ENCODE measurements around the gene TNFSF10.
"Not testable (repeated sequence)": the region's sequence is repeated elsewhere in the genome, so short reads cannot be mapped to it uniquely, and the experiment has no call there.

TNFSF10 gene

DNA sequence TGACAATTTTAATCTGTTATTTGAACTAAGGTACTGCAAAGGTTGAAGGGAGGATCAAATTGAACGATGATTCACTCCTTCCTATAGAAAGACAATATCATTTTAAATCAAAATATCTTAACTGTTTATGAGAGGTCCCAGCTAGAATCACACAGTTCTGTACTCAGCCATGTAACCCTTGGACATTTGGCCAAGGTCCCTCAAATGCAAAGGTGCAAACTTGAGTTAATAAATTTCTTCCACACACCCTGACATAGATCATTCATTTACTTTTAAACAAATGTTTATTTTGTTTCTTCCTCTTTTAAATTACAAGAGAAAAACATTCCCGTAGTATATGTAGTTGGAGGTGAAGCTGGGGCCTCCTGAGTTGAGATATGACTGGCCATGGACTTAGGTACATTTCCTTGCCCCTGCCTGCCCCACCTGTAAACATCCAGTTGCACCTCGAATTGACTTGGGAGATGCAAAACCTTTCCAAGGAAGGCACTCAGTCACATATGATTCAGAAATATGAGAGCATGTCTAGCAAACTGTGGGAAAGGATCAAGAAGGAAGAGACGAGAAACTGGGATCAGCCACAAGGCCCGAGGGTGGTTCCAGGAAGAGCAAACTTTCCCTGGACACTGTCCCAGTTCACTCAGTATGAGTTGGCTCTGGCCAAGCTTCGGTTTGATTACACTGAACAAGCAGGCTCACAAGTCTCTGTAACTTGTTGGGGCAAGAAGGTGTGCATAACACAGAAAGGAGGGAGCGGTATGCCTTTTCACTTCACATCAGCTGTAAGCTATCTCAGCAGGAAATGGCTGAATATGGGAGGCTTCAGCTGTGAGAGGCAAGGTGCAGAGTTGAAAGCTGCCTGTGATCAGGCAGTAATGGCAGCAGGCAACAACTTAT, 6.7 kb downstream of the TNFSF10 start:
- DNase-seq = no peak

DNA sequence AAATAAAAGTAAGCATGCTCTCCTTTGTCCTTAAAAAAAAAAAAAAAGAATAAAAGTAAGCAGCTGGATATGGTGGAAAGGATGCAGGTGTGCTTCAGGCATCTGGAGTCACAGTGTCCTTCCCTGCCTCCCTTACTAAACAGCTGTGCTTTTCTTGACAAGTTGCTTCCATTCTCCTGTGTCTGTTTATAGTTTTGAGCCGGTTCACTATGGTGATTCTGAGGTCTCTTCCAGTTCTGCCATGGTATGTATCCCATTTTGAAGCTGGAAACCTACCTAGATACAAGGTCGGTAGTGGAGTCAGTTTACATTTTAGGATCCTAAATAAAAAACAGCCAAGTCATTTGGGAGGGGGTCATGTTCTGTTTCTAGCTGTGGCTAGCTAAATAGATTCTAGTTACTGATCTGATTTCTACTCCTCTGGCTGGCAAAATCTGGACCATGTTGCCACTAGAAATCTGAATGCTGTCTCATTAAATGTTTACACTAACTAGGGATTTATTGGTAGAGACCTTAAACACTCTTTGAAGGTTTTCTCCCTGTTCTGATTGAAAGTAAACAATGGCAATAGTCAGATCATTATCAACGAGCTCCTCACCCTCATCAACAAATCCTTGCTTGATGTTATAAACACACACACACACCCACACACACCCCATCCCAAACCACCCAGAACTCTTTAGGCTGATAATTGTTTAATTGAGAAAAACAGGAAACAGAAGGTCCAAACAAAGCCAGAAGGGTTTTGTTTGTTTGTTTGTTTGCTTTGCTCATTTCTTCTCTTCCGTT, 7.9 kb downstream of the TNFSF10 start:
- DNase-seq = no peak

DNA sequence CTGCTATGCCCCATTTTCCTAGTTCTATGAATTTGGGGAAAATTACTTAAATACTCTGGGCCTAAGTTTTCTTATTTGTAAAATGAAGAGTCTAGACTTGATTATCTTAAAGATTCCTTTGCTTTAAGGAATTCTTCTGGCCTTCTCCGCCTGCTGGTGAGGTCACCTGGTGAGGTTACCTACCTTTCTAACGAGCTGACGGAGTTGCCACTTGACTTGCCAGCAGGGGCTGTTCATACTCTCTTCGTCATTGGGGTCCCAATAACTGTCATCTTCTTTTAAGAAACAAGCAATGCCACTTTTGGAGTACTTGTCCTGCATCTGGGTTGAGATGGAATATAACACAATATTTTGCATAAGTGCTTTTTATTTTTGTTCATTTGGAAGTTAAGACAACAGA, 8.6 kb downstream of the TNFSF10 start:
- no peak for DNase-seq

DNA sequence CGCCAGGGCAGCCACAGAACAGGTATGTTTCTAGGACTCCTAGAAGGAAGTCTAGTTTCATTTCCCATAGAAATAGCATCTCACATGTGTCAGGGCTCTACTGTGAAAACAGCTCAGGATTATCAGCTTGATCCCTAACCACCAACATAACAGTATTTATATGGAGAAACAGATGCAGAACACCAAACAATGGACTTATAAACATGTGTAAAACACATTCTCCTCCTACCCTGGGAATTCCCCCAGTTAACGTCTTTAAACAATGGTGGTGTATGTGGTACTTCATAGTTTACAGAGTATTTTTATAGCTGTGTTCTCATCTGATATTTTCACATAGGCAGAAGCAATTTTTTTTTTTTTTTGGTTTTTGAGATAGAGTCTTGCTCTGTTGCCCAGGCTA, 9.7 kb downstream of the TNFSF10 start:
- no peak for DNase-seq

DNA sequence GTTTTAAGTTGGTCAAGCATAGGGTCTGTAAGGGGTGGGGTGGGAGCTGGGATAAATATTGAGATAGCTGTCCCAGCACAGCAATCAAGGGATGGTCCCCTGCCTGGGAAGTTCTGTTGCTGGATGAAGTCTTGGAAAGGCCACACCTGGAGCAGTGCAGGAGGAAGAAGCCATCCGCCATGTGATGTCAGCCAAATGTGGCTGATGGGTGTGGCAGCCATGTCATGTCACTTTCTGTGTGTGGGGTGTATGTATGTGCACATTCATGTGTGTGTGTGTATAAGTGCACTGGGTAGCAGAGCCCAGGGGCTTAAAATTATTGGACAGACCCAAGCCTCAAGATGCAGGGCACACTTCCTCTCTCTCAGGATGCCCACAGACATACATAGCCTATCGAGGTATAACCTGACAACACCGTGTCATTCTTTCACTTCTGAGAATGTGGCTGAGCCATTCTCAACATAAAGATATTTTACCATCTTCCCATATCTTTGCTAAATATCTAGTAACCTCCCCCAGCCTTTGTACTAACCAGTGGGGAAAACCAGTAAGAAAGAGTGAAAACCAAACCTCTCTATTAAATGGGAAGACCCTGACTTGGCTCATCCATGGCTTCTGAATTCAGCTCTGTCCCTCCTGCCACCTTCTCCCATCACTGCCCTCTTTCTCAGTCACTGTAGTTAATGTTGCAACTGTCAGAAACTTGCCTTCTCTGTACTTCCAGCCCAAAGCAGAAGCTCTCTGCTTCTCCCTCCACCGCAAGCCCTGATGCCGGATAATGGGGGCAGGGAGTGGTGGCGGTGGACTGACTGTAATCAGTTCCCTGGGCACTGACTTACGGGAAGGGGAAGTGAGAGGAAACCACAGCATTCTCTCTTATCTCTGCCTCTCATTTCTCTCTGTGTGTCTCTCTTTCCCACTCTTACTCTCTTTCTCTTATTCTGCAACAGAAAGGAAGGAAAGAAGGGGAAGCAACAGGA, 11.2 kb downstream of the TNFSF10 start:
- peak; percentile 89 for DNase-seq

DNA sequence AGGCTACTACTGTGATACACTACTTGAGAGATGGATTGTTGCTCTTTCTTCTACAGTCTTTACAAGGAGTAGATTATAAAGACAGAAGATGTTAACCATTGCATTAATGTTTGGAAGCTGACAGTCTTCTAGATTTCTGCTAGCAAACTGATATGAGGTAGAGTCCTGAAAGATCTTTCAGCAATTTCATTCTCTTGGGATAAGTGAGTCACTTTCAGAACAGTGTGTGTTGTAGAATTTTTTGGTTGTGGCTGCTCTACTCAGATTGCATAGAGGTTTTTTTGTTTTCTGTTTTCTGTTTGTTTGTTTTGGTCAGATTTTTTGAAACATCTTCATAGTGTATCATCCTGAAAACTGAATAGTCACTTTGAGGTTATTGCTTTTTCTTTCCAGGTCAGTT, 17.1 kb downstream of the TNFSF10 start:
- DNase-seq = no peak

DNA sequence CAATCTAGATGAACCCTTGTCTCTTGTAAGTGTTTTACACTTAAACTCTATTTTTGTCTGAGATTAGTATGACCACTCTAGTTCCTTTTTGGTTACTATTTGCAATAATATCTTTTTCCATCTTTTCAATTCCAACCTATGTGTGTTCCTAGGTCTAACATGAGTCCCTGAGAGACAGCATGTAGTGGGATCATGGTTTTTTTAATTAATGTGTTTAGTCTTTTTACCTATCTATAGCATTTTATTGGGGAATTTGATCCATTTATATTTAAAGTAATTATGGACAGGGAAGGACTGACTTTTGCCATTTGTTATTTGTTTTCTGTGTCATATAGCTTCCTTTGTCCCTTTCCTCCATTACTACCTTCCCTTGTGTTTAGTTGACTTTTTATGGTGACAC, 21.7 kb downstream of the TNFSF10 start:
- no peak for DNase-seq

DNA sequence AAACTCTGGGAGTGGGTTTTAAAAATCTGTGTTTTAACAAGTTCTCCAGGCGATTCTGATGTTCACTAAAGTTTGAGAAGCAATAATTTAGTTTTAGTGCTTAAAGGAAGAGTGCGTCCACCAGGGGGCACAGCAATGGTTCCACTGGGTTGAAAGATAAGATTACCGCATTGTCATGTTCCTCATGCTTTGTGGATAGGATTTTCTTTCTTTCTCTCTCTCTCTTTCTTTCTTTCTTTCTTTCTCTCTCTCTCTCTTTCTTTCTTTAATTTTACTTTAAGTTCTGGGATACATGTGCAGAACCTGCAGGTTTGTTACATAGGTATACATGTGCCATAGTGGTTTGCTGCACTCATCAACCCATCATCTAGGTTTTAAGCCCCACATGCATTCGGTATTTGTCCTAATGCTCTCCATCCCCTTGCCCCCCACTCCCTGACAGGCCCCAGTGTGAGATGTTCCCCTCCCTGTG, 33.0 kb downstream of the TNFSF10 start:
- DNase-seq = not testable (repeated sequence)

DNA sequence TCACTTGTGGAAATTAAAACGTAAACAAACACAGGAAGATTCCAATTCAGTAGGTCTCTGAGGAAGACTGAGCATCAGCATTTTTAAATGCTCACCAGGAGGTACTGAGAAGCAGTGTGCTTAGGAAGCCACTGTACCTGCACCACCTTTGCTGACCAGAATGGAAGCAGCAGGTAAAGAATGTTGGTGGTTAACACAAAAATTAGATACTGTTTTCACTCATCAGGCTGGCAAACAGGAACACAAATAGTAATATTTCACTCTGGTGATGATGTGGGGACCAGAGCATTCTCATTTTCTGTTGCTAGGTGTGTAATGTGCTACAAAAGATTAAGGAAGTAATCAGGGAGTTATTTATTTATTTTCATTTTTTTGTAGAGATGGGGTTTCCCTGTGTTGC, 45.1 kb downstream of the TNFSF10 start:
- no peak for DNase-seq

DNA sequence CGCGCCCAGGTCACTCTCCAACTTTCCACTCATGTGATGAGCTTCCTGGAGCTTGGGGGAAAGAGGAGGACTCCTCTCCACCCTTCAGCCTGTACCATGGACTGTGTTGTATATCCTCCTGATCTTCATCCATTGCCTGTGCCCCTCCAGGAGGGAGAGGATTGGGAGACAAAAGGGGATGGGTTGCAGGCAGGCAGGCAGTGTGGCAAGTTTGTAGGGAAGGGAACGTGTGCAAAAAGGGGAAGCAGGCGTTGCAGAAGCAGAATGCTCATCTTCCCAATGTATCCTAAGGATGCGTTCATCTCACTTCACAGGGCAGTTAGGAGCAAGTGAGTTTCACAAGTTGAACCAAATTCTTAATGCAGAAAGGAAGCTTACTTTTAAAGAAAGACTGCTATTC, 46.9 kb downstream of the TNFSF10 start:
- DNase-seq = no peak

DNA sequence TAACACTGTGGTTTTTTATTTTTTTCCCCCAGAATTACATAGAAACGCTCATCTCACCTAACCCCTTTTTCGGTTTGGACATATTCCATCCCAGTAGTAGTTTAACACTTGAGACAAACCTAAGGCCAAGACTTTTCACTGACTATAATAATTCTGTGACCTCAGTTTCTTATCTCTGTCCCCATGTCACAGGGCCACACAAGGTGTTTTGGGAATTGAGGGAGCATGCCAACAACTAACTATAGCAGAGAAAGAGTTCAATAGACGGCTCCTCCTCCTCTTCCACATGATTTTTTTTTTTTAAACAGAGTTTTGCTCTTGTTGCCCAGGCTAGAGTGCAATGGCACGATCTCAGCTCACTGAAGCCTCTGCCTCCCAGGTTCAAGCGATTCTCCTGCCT, 47.5 kb downstream of the TNFSF10 start:
- no peak for DNase-seq

DNA sequence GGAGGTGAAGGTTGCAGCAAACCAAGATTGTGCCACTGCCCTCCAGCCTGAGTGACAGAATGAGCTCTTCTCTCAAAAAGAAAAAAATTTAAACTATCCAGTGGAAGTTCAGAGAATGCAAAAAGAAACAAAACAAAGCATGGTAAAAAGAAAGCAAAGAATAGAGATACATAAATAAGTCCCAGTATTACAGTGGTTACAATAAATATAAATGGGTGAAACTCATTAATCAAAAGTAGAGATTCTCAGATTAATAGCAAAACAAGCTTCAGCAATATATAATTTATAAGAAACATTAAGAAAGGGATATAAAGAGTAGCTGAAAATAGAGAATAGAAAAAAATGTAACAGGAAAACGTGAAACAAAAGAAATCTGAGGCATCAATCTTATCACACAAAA, 51.3 kb downstream of the TNFSF10 start:
- no peak for DNase-seq

DNA sequence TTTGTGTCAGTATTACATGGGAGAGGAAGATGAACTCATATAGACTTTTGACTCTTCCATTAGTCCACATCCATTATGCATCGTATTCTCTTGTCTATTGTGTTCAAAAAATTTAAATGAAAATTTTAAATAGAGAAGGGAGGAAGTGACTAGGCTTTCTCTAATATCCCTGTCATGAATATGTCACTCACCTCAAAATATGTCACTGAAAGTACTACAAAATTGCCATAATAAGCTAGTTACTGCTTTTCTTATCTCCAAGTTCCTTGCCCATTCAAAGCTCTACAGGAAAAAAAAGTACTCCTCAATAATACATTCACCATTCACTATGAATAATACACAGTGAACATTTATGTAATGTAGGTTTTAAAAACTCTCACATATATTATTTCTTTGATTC, 52.6 kb downstream of the TNFSF10 start:
- no peak for DNase-seq

DNA sequence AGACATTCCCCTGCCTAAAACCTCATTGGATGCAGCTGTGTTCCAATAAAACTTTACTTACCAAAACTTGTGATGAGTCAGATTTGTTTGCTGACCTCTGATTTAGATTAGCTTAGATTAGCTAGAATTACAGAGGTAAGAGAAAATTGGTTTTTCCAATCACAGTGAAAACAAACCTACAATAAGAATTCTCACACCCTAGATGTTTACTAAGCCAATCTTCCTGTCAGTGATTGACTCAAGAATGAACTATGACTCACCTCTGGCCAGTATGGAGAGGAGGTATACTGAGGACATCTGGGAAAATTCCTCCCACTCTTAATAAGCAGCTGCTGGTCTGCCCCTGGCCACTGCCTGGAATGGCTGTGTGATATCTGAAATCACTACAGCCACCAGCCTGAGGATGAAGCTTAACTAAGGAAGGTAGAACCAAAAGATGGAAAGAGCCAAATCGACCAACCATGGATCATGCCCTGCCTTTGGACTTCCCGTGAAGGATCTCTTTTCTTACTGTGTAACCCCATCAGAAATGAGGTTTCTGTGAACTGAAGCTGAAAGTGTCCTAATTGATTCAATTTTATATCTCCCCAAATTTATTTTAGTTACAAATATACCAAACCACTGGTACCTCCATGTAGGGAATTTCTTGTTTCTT, 55.9 kb downstream of the TNFSF10 start:
- DNase-seq = no peak

DNA sequence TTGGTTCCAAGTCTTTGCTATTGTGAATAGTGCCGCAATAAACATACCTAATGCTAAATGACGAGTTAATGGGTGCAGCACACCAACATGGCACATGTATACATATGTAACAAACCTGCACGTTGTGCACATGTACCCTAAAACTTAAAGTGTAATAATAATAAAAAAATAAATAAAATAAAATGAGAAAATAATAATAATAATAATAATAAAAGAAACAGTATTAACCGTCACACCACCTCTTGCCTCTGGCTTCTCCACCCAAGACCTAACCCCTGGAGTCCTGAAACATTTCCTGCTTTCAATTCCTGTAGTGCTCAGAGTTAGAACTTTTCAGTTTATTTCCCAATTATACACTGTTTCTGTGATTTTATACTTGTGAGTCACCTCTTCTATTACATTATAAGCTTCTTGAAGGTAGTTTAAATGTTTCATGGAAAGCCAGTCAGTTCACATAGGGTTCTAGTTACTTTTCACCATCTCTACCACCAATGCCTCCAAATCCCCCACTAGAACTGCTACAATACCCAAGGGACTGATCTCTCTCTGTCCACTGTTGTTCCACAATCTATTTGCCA, 56.6 kb downstream of the TNFSF10 start:
- no peak for DNase-seq

DNA sequence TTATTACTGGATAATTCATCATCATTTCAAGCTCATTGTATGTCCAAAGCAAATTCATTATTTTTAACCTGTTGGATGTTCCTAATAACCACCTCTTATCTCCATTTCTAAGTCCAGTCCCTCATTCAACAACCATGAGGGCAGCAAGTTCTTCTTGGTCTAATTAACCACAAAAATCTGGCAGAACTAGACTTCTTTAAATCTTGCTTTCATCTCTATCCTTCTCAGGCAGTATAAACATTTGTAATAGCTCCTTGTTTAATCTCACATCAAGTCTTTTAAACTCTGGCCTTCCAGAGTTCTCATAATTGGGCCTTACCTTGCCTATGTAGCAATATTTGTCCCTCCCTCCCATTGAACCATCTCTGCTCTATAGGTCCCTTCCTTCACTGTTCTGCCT, 57.9 kb downstream of the TNFSF10 start:
- no peak for DNase-seq

DNA sequence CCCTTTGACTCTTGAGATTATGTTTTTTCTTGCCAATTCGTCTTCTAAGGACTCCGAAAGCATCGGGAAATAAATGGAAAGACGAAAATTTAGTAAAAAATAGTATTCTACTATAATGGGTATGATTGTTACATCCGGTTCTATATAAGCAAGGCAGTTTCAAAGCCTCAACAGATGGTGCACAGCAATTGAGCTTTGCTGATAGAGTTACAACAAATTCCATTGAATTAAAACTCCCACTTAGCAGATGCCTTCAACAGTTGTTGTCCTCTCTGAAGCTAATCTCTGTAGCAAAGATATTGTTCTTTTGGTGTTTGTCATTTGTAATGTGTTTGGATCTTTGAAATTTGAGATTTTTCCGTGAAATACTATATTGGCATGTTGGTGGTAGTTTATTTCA, 58.9 kb downstream of the TNFSF10 start:
- DNase-seq = no peak

DNA sequence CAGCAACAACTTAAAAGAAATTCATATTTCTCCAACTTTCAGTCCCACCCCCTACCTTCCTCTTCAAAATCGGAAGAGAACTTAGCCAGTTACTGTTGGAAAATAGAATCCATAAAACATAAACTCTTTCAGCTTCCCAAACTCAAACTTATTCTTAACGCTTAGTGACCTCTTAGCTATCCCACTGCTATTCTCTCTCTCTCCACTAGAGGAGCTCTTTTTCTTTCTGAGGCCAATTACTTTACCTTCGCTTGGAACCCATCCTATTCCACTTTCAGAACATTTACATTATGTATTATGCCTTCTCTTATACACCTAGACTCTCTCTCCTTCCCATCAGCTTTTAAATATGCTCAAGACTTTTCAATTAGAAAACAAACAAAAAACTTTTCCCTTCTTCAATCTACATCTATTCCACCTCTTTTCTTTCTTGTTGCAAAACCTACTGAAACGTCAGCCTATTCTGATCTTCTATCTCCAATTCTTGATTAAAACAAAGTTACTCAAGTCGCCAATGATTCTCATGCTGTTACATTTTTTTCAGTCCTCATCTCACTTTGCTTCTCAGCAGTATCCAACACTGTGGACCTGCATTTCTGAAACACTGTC, 61.6 kb downstream of the TNFSF10 start:
- DNase-seq = no peak

DNA sequence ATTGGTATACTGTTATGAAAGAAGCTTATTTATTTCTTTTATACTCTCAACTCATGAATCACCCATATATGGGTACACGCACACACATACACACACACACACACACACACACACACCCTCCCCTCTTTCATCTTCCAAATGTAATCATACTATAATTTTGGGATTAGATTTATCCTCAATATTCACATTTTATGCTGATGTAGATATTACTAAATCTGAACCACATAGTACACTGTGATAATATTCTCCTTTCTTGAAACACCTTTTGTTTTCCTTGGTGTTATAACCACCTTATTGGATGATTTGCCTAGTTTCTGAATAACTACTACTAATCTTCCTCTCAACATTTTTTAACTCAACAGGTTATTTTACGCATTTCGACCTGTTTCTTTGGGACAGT, 66.8 kb downstream of the TNFSF10 start:
- DNase-seq = no peak
